ENCODE data around the gene EGR2. TPM values are rescaled to one million over a fixed set of nuclear protein-coding genes. Genes with fewer than 3 reads are reported as not detected.
A peak's percentile ranks its signal among the peaks of the same experiment; 100 is the strongest.

Gene EGR2
- total RNA-seq, 1 experiment from 2014 or later = 2.6 TPM

GRCh38 chr10:62804356-62805230 is 11.6 kb downstream of the EGR2 start, which contains the start of gene ADO:
ADO (plus strand) TSS chr10:62804720; CDS start chr10:62805060, 340 bp downstream.
- Histone ChIP-seq H3K9ac (ENCODE audit: extremely low read depth, insufficient read length, low read length) (peak within 1 kb of the TSS; percentile 66), H2BK12ac (ENCODE audit: insufficient read length, low read depth, low read length) (no peak within 1 kb of the TSS), H3K4me2 (ENCODE audit: insufficient read depth, insufficient read length, low read length) (peak within 1 kb of the TSS; percentile 56), H2AK5ac (ENCODE audit: insufficient read length, low read length) (no peak within 1 kb of the TSS), H3K18ac (ENCODE audit: insufficient read length, low read depth, low read length) (peak within 1 kb of the TSS; percentile 96), H3K4me1 (ENCODE audit: insufficient read depth, low read length) (peaks cover 2% of the 10 kb centered on the region; the same call in 1 of the 2 replicates), H3K79me2 (ENCODE audit: insufficient read depth, low read length) (peaks cover 5% of the 10 kb centered on the region; the same call in 1 of the 2 replicates), H4K91ac (ENCODE audit: insufficient read length, low read depth, low read length) (no peak within 1 kb of the TSS), H2BK120ac (ENCODE audit: low read depth, low read length, poor library complexity, severe bottlenecking) (no peak within 1 kb of the TSS), H3K27ac (ENCODE audit: insufficient read length, low read depth, low read length) (peak within 1 kb of the TSS; percentile 16), H2BK15ac (ENCODE audit: low read depth, low read length) (no peak within 1 kb of the TSS), H3K79me1 (ENCODE audit: insufficient read depth, low read depth, low read length, poor library complexity, severe bottlenecking) (no peaks in the 10 kb centered on the region), H2AFZ (ENCODE audit: low read length) (no peak within 1 kb of the TSS), H2BK5ac (ENCODE audit: insufficient read length, low read length) (no peak within 1 kb of the TSS), H3K27me3 (ENCODE audit: insufficient read depth, low read length) (no peaks in the 10 kb centered on the region), H3K4ac (ENCODE audit: low read depth, low read length) (no peak within 1 kb of the TSS), H3K23me2 (ENCODE audit: insufficient read length, low read depth, low read length, poor library complexity, severe bottlenecking) (peaks cover 9% of the 10 kb centered on the region), H4K8ac (replicated peaks; ENCODE audit: insufficient read length, low read depth, low read length) (no peak within 1 kb of the TSS), H2BK20ac (ENCODE audit: low read depth, low read length, poor library complexity, severe bottlenecking) (no peak within 1 kb of the TSS), H3T11ph (ENCODE audit: low read length) (no peak within 1 kb of the TSS), H3K23ac (ENCODE audit: insufficient read length, low read depth, low read length) (no peak within 1 kb of the TSS), H3K14ac (ENCODE audit: insufficient read depth, low read length) (peak within 1 kb of the TSS; percentile 98), H3K9me3 (ENCODE audit: control insufficient read depth, low read depth, low read length) (no peaks in the 10 kb centered on the region), H3K56ac (ENCODE audit: insufficient read length, low read depth, low read length) (no peak within 1 kb of the TSS), H4K5ac (ENCODE audit: insufficient read length, low read depth, low read length) (no peak within 1 kb of the TSS), H4K20me1 (ENCODE audit: control insufficient read depth, insufficient read depth, insufficient read length) (no peaks in the 10 kb centered on the region)
- peak within 1 kb of the TSS; percentile 97 to 100 (median 99) for H3K27ac Mint-ChIP-seq
- TF ChIP-seq CTCF (conservative IDR thresholded peaks at IDR 0.05) = no peak
- DNase-seq = peak; percentile 88
- H3K4me3 Mint-ChIP-seq = peak within 1 kb of the TSS; percentile 90 to 95
- H3K27me3 Mint-ChIP-seq (ENCODE audit: low read depth) = no peaks in the 10 kb centered on the region
- H3K9me3 Mint-ChIP-seq = no peaks in the 10 kb centered on the region
- H3K36me3 Mint-ChIP-seq (ENCODE audit: insufficient read depth in 1 of 3, low read depth in 3 of 3) = peaks cover 0 to 6% (median 6%) of the 10 kb centered on the region in 3 experiments; a peak in 4 of 7 replicates
- WGBS (ENCODE audit: extremely low coverage, insufficient read length, low lambda C conversion rate) = no CpG with 5 or more reads among the region's 87 CpGs
- peaks cover 42 to 53% of the 10 kb centered on the region in 2 experiments for H3K4me1 Mint-ChIP-seq

All from H9 (cell line).